OCI-LY7 (cell line): Measurements from ENCODE around the gene DDX39A.

Source experiments
- CTCF ChIP-seq: fragments of 200-600 bp; sonication (generic); conservative IDR thresholded peaks from 2 replicates; pipeline ENCODE4 v1.5.1; 2014; ENCODE audit warnings: mild to moderate bottlenecking, antibody characterized with exemption, low read length, moderate library complexity, mixed read lengths
- EZH2phosphoT487 ChIP-seq: fragments of 200-600 bp; sonication (generic); IDR thresholded peaks from 2 replicates; pipeline ENCODE4 v1.6.1; 2018; ENCODE audit warnings: low read depth, borderline replicate concordance, mild to moderate bottlenecking, mixed run types, antibody characterized with exemption, low read length, moderate library complexity, mixed read lengths

- TF ChIP-seq CTCF (no peak), EZH2phosphoT487 (no peak)
These were observed 12.3 kb downstream of the DDX39A start for GRCh38 chr19:14406645-14407401.
